Endothelial cell (in vitro differentiated cells): ENCODE data around the gene ARHGAP26. TPM values are rescaled to one million over a fixed set of nuclear protein-coding genes. Genes with fewer than 3 reads are reported as not detected.

Source experiments
- DNase-seq: peaks from one replicate; pipeline ENCODE4 v3.0.0; 2021; ENCODE audit warnings: low spot score
- H3K27ac Mint-ChIP-seq: one replicate; pipeline ENCODE4 v1.8.0; 2021; ENCODE audit warnings: mixed read lengths, inconsistent platforms; ENCODE audit not compliant: unreplicated experiment
- H3K27me3 Mint-ChIP-seq: one replicate; pipeline ENCODE4 v1.8.0; 2021; ENCODE audit warnings: mild to moderate bottlenecking, moderate library complexity, mixed read lengths, inconsistent platforms; ENCODE audit not compliant: unreplicated experiment
- H3K36me3 Mint-ChIP-seq: one replicate; pipeline ENCODE4 v1.8.0; 2021; ENCODE audit warnings: mild to moderate bottlenecking, low read depth, mixed read lengths, inconsistent platforms; ENCODE audit not compliant: unreplicated experiment
- H3K4me1 Mint-ChIP-seq: one replicate; pipeline ENCODE4 v1.8.0; 2021; ENCODE audit warnings: mild to moderate bottlenecking, mixed read lengths, inconsistent platforms; ENCODE audit not compliant: unreplicated experiment
- H3K4me3 Mint-ChIP-seq: one replicate; pipeline ENCODE4 v1.8.0; 2021; ENCODE audit warnings: mild to moderate bottlenecking, mixed read lengths, inconsistent platforms; ENCODE audit not compliant: unreplicated experiment
- H3K9me3 Mint-ChIP-seq: one replicate; pipeline ENCODE4 v1.8.0; 2021; ENCODE audit warnings: mixed read lengths, inconsistent platforms; ENCODE audit not compliant: unreplicated experiment
- total RNA-seq: library from RNA; stranded (reverse); fragmentation: NEBNext Ultra II Directional; extraction: Animal tissue kit (Norgen Biotek cat#: 25700); gene quantifications from one replicate; pipeline ENCODE4 v1.2.1, GENCODE V29; 2021; ENCODE audit not compliant: unreplicated experiment
- TF ChIP-seq, protein P1 (sequence below): fragments of 200-600 bp; sonication (generic); IDR thresholded peaks from one replicate; pipeline ENCODE4 v1.5.0; 2021; ENCODE audit warnings: antibody characterized with exemption; ENCODE audit not compliant: unreplicated experiment

The ARHGAP26 gene
- total RNA-seq, 1 donor from 2014 or later: 81.5 TPM

GRCh38 chr5:143008809-143009521 lies 238.8 kb downstream of the ARHGAP26 start:
- Mint-ChIP-seq H3K27me3 (peaks cover 5% of the 10 kb centered on the region), H3K36me3 (peaks cover 4% of the 10 kb centered on the region), H3K4me1 (peaks cover 15% of the 10 kb centered on the region), H3K4me3 (no peak overlapping the region), H3K27ac (no peak overlapping the region), H3K9me3 (no peaks in the 10 kb centered on the region)
- TF ChIP-seq, protein P1, sequence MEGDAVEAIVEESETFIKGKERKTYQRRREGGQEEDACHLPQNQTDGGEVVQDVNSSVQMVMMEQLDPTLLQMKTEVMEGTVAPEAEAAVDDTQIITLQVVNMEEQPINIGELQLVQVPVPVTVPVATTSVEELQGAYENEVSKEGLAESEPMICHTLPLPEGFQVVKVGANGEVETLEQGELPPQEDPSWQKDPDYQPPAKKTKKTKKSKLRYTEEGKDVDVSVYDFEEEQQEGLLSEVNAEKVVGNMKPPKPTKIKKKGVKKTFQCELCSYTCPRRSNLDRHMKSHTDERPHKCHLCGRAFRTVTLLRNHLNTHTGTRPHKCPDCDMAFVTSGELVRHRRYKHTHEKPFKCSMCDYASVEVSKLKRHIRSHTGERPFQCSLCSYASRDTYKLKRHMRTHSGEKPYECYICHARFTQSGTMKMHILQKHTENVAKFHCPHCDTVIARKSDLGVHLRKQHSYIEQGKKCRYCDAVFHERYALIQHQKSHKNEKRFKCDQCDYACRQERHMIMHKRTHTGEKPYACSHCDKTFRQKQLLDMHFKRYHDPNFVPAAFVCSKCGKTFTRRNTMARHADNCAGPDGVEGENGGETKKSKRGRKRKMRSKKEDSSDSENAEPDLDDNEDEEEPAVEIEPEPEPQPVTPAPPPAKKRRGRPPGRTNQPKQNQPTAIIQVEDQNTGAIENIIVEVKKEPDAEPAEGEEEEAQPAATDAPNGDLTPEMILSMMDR: no peak
- DNase-seq: no peak

DNA sequence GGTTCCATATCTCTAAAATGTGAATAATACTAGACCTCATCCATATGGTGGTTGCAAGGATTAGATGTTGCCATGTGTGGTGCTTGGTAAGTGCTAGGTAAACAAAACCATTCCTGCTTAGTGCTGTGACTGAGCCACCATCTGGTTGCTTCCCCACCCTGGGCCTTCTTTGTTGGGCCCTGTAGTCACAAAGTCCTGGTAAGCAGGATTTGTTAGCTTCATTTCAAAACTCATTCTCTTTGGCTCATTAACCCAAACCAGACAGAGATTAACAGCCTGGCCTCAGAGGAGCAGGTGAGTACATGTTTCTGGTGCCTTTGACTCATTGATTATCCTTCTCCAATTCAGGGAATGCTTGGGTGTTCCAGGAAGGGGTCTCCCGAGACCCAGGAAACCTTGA lies 240.2 kb downstream of the ARHGAP26 start:
- peaks cover 10% of the 10 kb centered on the region for H3K4me1 Mint-ChIP-seq
- peaks cover 4% of the 10 kb centered on the region for H3K36me3 Mint-ChIP-seq

DNA sequence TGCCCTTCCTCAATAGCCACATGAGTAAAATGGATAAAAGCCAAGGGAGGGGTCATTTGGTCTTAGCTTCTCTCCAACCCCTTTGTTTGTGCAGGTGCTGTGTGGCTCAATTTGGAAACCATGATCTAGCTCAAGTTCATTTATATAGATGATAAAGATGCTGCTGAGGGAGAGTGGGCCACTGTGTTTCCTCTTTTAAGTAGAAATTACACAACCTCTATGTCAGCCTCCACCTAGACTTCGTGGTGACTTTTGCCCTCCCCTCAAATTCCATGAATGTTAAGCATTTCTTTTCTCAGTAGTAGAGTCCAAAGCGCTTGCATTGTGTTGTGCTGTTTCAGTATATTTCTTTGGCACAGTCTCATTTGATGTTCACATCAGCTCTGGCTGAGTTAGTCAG lies 241.4 kb downstream of the ARHGAP26 start:
- DNase-seq: no peak
- Mint-ChIP-seq H3K27me3 (peaks cover 2% of the 10 kb centered on the region), H3K9me3 (no peaks in the 10 kb centered on the region), H3K4me3 (no peak overlapping the region), H3K4me1 (peaks cover 5% of the 10 kb centered on the region), H3K27ac (no peak overlapping the region), H3K36me3 (peaks cover 3% of the 10 kb centered on the region)
- TF ChIP-seq, protein P1: no peak

More for the DNA sequence above, 240.2 kb downstream of the ARHGAP26 start:
- TF ChIP-seq, protein P1: no peak
- Mint-ChIP-seq H3K27me3 (peaks cover 2% of the 10 kb centered on the region), H3K9me3 (no peaks in the 10 kb centered on the region), H3K27ac (no peak overlapping the region), H3K4me3 (no peak overlapping the region)
- no peak for DNase-seq

- DNase-seq: no peak
- no peak overlapping the region for H3K27ac Mint-ChIP-seq
- peaks cover 9% of the 10 kb centered on the region for H3K36me3 Mint-ChIP-seq
- H3K4me1 Mint-ChIP-seq: peaks cover 5% of the 10 kb centered on the region
- no peaks in the 10 kb centered on the region for H3K9me3 Mint-ChIP-seq
- TF ChIP-seq, protein P1: no peak
- H3K27me3 Mint-ChIP-seq: peaks cover 2% of the 10 kb centered on the region
- H3K4me3 Mint-ChIP-seq: no peak overlapping the region
Observed at GRCh38 chr5:143013176-143013891, 243.2 kb downstream of the ARHGAP26 start.
